ENCODE measurements around the gene KLF16. TPM values are rescaled to one million over a fixed set of nuclear protein-coding genes. Genes with fewer than 3 reads are reported as not detected.

KLF16 gene
- polyA plus RNA-seq, 4 donors, result 7.8 to 18.6 (median 14.0) TPM

DNA sequence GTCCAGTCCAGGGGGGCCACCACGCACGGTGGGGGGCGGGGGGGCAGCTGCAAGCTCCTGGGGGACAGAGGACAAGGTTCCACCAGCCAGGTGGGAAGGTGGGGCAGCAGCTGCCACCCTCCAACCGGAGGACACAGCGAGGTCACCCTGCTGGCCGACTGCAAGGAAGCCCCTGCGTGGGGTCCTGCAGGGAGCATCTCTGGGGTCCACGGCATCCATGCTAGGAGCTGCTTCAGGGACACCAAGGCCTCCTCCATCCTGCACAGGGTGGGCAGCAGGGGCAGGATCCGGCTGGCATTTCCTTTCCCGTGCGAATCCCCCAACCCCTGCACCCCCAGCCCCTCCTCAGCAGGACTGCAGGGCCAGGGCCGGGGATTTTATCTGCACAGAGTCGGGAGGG, 8.3 kb upstream of the KLF16 start:
- H3K4me3 ChIP-seq (ENCODE audit: low read depth in 1 of 3, low read length in 3 of 3), result no peak overlapping the region
- peaks cover 0 to 37% (median 0%) of the 10 kb centered on the region in 3 donors for H3K36me3 ChIP-seq (ENCODE audit: control insufficient read depth in 3 of 3, insufficient read depth in 2 of 3, low read depth in 1 of 3, low read length in 3 of 3)
- no peaks in the 10 kb centered on the region for H3K27me3 ChIP-seq (ENCODE audit: control insufficient read depth in 3 of 3, insufficient read depth in 3 of 3, low read length in 3 of 3)
- FAIRE-seq, result no peak
- no peak for DNase-seq
- H3K27ac ChIP-seq (ENCODE audit: low read depth in 1 of 3, low read length in 2 of 3), result no peak overlapping the region
- no peaks in the 10 kb centered on the region for H3K9me3 ChIP-seq (ENCODE audit: control insufficient read depth in 2 of 2, insufficient read depth in 1 of 2, low read depth in 1 of 2, low read length in 1 of 2)
- peaks cover 0 to 9% (median 6%) of the 10 kb centered on the region in 3 donors for H3K4me1 ChIP-seq (ENCODE audit: control insufficient read depth in 3 of 3, insufficient read depth in 2 of 3, low read depth in 1 of 3, low read length in 2 of 3)
- 84 to 89% (median 87%) methylated on average over 7 to 13 of the region's 13 CpGs for WGBS, 3 donors

GRCh38 chr19:1871140-1871597, 7.8 kb upstream of the KLF16 start:
- Histone ChIP-seq H3K27ac (ENCODE audit: low read depth in 1 of 3, low read length in 2 of 3) (no peak overlapping the region), H3K27me3 (ENCODE audit: control insufficient read depth in 3 of 3, insufficient read depth in 3 of 3, low read length in 3 of 3) (no peaks in the 10 kb centered on the region), H3K4me3 (ENCODE audit: low read depth in 1 of 3, low read length in 3 of 3) (no peak overlapping the region), H3K4me1 (ENCODE audit: control insufficient read depth in 3 of 3, insufficient read depth in 2 of 3, low read depth in 1 of 3, low read length in 2 of 3) (peaks cover 0 to 6% (median 5%) of the 10 kb centered on the region in 3 donors), H3K9me3 (ENCODE audit: control insufficient read depth in 2 of 2, insufficient read depth in 1 of 2, low read depth in 1 of 2, low read length in 1 of 2) (no peaks in the 10 kb centered on the region), H3K36me3 (ENCODE audit: control insufficient read depth in 3 of 3, insufficient read depth in 2 of 3, low read depth in 1 of 3, low read length in 3 of 3) (peaks cover 0 to 37% (median 0%) of the 10 kb centered on the region in 3 donors)
- DNase-seq (no peak), FAIRE-seq (no peak)
- 65 to 81% (median 68%) methylated on average over 15 of the region's 15 CpGs for whole genome bisulfite sequencing, 3 donors

DNA sequence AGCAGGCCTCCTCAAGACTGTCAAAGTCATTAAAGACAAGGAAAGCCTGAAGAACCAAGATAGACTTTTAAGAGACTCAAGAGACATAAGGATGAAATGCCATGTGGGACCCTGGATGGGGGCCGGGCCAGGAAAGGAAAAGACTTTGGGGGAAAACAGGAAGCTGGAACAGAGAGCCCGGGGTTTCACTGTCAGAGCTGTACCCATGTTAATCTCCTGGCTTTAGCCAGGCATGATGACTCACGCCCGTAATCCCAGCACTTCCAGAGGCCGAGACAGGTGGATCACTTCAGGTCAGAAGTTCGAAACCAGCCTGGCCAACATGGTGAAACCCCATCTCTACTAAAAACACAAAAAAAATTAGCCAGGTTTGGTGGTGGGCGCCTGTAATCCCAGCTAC, 5.6 kb upstream of the KLF16 start:
- Histone ChIP-seq H3K9me3 (ENCODE audit: control insufficient read depth in 2 of 2, insufficient read depth in 1 of 2, low read depth in 1 of 2, low read length in 1 of 2) (no peaks in the 10 kb centered on the region), H3K4me1 (ENCODE audit: control insufficient read depth in 3 of 3, insufficient read depth in 2 of 3, low read depth in 1 of 3, low read length in 2 of 3) (peaks cover 0 to 9% (median 3%) of the 10 kb centered on the region in 3 donors), H3K4me3 (ENCODE audit: low read depth in 1 of 3, low read length in 3 of 3) (no peak overlapping the region), H3K36me3 (ENCODE audit: control insufficient read depth in 3 of 3, insufficient read depth in 2 of 3, low read depth in 1 of 3, low read length in 3 of 3) (peaks cover 0 to 37% (median 0%) of the 10 kb centered on the region in 3 donors), H3K27ac (ENCODE audit: low read depth in 1 of 3, low read length in 2 of 3) (no peak overlapping the region), H3K27me3 (ENCODE audit: control insufficient read depth in 3 of 3, insufficient read depth in 3 of 3, low read length in 3 of 3) (no peaks in the 10 kb centered on the region)
- DNase-seq (no peak), FAIRE-seq (no peak)
- 79 to 86% (median 80%) methylated on average over 7 of the region's 7 CpGs for WGBS, 3 donors

- H3K27ac ChIP-seq (ENCODE audit: low read depth in 1 of 3, low read length in 2 of 3), result no peak overlapping the region
- no peak for DNase-seq
- H3K27me3 ChIP-seq (ENCODE audit: control insufficient read depth in 3 of 3, insufficient read depth in 3 of 3, low read length in 3 of 3), result no peaks in the 10 kb centered on the region
- no peak overlapping the region for H3K4me3 ChIP-seq (ENCODE audit: low read depth in 1 of 3, low read length in 3 of 3)
- peaks cover 0 to 21% (median 0%) of the 10 kb centered on the region in 3 donors for H3K36me3 ChIP-seq (ENCODE audit: control insufficient read depth in 3 of 3, insufficient read depth in 2 of 3, low read depth in 1 of 3, low read length in 3 of 3)
- no peaks in the 10 kb centered on the region for H3K9me3 ChIP-seq (ENCODE audit: control insufficient read depth in 2 of 2, insufficient read depth in 1 of 2, low read depth in 1 of 2, low read length in 1 of 2)
- peaks cover 0 to 9% (median 0%) of the 10 kb centered on the region in 3 donors for H3K4me1 ChIP-seq (ENCODE audit: control insufficient read depth in 3 of 3, insufficient read depth in 2 of 3, low read depth in 1 of 3, low read length in 2 of 3)
- 85 to 89% (median 88%) methylated on average over 9 of the region's 9 CpGs for WGBS, 3 donors
- no peak for FAIRE-seq
Observed at GRCh38 chr19:1867349-1867724, 4.0 kb upstream of the KLF16 start.

- FAIRE-seq (no peak), DNase-seq (peak; percentile 24 to 39)
- Histone ChIP-seq H3K4me3 (ENCODE audit: low read depth in 1 of 3, low read length in 3 of 3) (no peak overlapping the region), H3K27me3 (ENCODE audit: control insufficient read depth in 3 of 3, insufficient read depth in 3 of 3, low read length in 3 of 3) (no peaks in the 10 kb centered on the region), H3K4me1 (ENCODE audit: control insufficient read depth in 3 of 3, insufficient read depth in 2 of 3, low read depth in 1 of 3, low read length in 2 of 3) (peaks cover 0 to 10% (median 0%) of the 10 kb centered on the region in 3 donors), H3K27ac (ENCODE audit: low read depth in 1 of 3, low read length in 2 of 3) (no peak overlapping the region), H3K9me3 (ENCODE audit: control insufficient read depth in 2 of 2, insufficient read depth in 1 of 2, low read depth in 1 of 2, low read length in 1 of 2) (no peaks in the 10 kb centered on the region), H3K36me3 (ENCODE audit: control insufficient read depth in 3 of 3, insufficient read depth in 2 of 3, low read depth in 1 of 3, low read length in 3 of 3) (peaks cover 0 to 22% (median 0%) of the 10 kb centered on the region in 3 donors)
- 56 to 76% (median 68%) methylated on average over 8 of the region's 8 CpGs for WGBS, 3 donors
Observed at GRCh38 chr19:1866693-1867348, 3.4 kb upstream of the KLF16 start.

DNA sequence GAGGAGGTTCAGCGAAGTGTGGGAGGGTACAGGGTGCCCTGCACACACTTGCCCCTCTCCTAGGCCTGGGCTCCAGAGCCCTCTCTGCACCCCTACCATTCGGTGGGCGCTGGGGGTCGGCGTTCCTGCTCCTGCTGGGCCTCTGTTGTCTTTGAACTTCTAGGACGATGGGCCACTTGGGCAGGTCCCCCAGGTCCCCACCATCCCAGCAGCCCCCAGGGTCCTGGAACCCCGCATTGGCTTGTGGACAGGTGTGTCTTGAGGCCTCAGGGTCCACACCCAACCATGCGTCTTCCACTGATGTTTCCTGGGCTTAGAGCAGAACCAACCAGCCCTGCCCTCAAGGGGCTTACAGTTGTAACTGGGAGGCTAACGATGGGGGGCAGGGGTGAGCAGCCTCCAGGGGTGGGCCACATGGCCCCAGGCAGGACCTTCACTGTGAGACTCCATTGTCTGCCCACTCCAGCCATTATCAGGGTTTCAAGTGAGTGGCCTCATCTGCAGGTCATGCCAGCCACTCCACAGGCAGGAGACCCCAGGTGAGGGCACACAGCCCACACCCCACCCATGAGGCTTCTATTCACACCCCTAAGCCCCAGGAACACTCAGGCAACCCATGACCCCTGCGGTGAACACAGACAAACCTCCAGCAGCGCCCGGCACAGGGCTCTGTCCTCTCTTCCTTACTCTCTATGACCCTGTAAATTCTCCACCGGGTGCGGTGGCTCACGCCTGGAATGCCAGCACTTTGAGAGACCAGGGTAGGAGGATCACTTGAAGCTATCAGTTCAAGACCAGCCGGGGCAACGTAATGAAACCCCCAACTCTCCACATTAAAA, 2.0 kb upstream of the KLF16 start:
- Histone ChIP-seq H3K4me1 (ENCODE audit: control insufficient read depth in 3 of 3, insufficient read depth in 2 of 3, low read depth in 1 of 3, low read length in 2 of 3) (peaks cover 3 to 24% (median 12%) of the 10 kb centered on the region in 3 donors), H3K27me3 (ENCODE audit: control insufficient read depth in 3 of 3, insufficient read depth in 3 of 3, low read length in 3 of 3) (no peaks in the 10 kb centered on the region), H3K36me3 (ENCODE audit: control insufficient read depth in 3 of 3, insufficient read depth in 2 of 3, low read depth in 1 of 3, low read length in 3 of 3) (peaks cover 0 to 9% (median 0%) of the 10 kb centered on the region in 3 donors), H3K27ac (ENCODE audit: low read depth in 1 of 3, low read length in 2 of 3) (peak overlapping the region; percentile 34 to 93 (median 91)), H3K9me3 (ENCODE audit: control insufficient read depth in 2 of 2, insufficient read depth in 1 of 2, low read depth in 1 of 2, low read length in 1 of 2) (no peaks in the 10 kb centered on the region), H3K4me3 (ENCODE audit: low read depth in 1 of 3, low read length in 3 of 3) (peak overlapping the region in 1 of 3 donors; percentile 92)
- DNase-seq (no peak), FAIRE-seq (no peak)
- WGBS, 3 donors, result 87 to 89% (median 89%) methylated on average over 17 of the region's 17 CpGs

DNA sequence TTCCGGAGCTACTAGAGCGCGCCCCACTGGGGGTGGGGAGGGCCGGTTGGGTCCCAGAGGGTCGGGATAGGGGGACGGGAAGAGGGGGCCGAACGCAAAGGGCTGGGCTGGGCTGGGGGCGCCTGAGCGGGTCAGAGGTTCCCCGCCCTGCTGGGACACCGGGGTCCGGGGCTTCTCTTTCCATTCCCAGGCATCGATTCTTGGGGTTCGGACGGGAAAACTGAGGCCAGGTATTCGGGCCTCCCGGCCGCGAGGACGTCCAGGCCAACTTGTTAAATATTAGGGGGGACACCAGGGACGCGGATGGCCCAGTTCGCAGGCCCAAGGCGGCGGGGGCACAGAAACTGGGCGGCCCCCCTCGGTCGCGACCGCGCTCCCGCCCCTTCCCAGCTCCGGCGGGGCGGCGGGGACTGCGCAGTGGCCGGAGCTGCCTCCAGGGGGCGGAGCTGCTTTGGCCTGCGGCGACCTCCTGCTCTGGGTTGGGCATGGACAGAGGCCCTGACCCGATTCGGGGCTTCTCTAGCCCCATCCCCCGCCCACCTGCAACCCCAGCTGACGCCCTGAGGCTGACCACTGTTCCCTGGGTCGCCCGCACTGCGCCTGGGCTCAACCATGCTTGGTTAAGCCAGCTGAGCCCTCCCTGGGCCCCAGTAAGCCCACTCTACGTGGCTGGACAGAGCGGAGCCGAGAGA, 1.2 kb upstream of the KLF16 start:
- peak; percentile 45 to 84 for DNase-seq
- Histone ChIP-seq H3K9me3 (ENCODE audit: control insufficient read depth in 2 of 2, insufficient read depth in 1 of 2, low read depth in 1 of 2, low read length in 1 of 2) (no peaks in the 10 kb centered on the region), H3K36me3 (ENCODE audit: control insufficient read depth in 3 of 3, insufficient read depth in 2 of 3, low read depth in 1 of 3, low read length in 3 of 3) (peaks cover 0 to 4% (median 0%) of the 10 kb centered on the region in 3 donors), H3K4me3 (ENCODE audit: low read depth in 1 of 3, low read length in 3 of 3) (peak overlapping the region; percentile 83 to 94 (median 92)), H3K27me3 (ENCODE audit: control insufficient read depth in 3 of 3, insufficient read depth in 3 of 3, low read length in 3 of 3) (no peaks in the 10 kb centered on the region), H3K4me1 (ENCODE audit: control insufficient read depth in 3 of 3, insufficient read depth in 2 of 3, low read depth in 1 of 3, low read length in 2 of 3) (peaks cover 3 to 32% (median 17%) of the 10 kb centered on the region in 3 donors), H3K27ac (ENCODE audit: low read depth in 1 of 3, low read length in 2 of 3) (peak overlapping the region; percentile 34 to 93 (median 91))
- no peak for FAIRE-seq
- WGBS, 3 donors, result 4 to 5% (median 4%) methylated on average over 25 to 52 of the region's 52 CpGs

All from small intestine (tissue), 7 donors.